Endothelial cell of umbilical vein (primary cell): Measurements from ENCODE around the gene METTL21A. TPM values are rescaled to one million over a fixed set of nuclear protein-coding genes. Genes with fewer than 3 reads are reported as not detected.

Experiments
- BruUV-seq: library from RNA; stranded (reverse); fragments of 400-500 nt; replicated peaks from 2 replicates; lab custom pipeline; 2021; lab: Mats Ljungman, UMichigan
- CTCF ChIA-PET: fragments of 300-600, 350-600 bp; sonication (Branson Sonifier 250); formaldehyde crosslinking; loops from one replicate; lab custom pipeline; 2021; ENCODE audit warnings: antibody characterized with exemption, inconsistent platforms; lab: Charles Lee
- POLR2A ChIA-PET: fragments of 300-600, 350-600 bp; sonication (Branson Sonifier 250); formaldehyde crosslinking; loops from one replicate; lab custom pipeline; 2021; ENCODE audit warnings: antibody characterized with exemption, inconsistent platforms; lab: Charles Lee
- DNase-seq: peaks from one replicate; pipeline ENCODE4 v3.0.0-alpha.2; 2011; ENCODE audit warnings: low read depth, low spot score
- FAIRE-seq: peaks from 2 replicates; lab custom pipeline; 2011; peaks lifted over from hg19 to GRCh38; lab: Jason Lieb, UNC
- H2AFZ ChIP-seq: 2 replicates; pipeline ENCODE4 v1.6.0; 2012; ENCODE audit warnings: low read depth, low read length, control low read depth, inconsistent platforms
- H3K27ac ChIP-seq: 2 replicates; pipeline ENCODE4 v1.5.1; 2011; ENCODE audit warnings: low read depth, mild to moderate bottlenecking, control low read depth, low read length, moderate library complexity; ENCODE audit not compliant: insufficient read depth
- H3K27me3 ChIP-seq, 2 experiments: 2 replicates each; pipeline versions ENCODE4 v1.6.0 to v1.6.1; 2011; ENCODE audit warnings: low read length in 2 of 2, mixed read lengths in 1 of 2; ENCODE audit not compliant: control insufficient read depth in 2 of 2, insufficient read depth in 2 of 2
- H3K36me3 ChIP-seq, 2 experiments: 2 replicates in 1 of 2; 3 replicates in 1 of 2; pipeline ENCODE4 v1.5.1; 2011; ENCODE audit warnings: low read length in 2 of 2, mild to moderate bottlenecking in 1 of 2, moderate library complexity in 1 of 2; ENCODE audit not compliant: control insufficient read depth in 2 of 2, insufficient read depth in 2 of 2; ENCODE audit errors: extremely low read depth in 1 of 2
- H3K4me1 ChIP-seq: 3 replicates; pipeline ENCODE4 v1.5.1; 2011; ENCODE audit warnings: mild to moderate bottlenecking, low read length; ENCODE audit not compliant: control insufficient read depth, insufficient read depth; ENCODE audit errors: extremely low read depth
- H3K4me2 ChIP-seq: 2 replicates; pipeline ENCODE4 v1.6.1; 2011; ENCODE audit warnings: low read length, control low read depth, mixed read lengths; ENCODE audit not compliant: insufficient read depth
- H3K4me3 ChIP-seq, 3 experiments: fragments of 200-600 bp in 1 of 3; sonication (generic), shearing (Covaris generic) in 1 of 3; replicated peaks in 1 of 3; 2 replicates each; pipeline ENCODE4 v1.5.1; 2011 to 2016; ENCODE audit warnings: control low read depth in 3 of 3, low read length in 3 of 3, mild to moderate bottlenecking in 2 of 3, inconsistent platforms in 1 of 3, low read depth in 1 of 3, moderate library complexity in 1 of 3; ENCODE audit not compliant: insufficient read depth in 1 of 3
- H3K79me2 ChIP-seq: 2 replicates; pipeline ENCODE4 v1.6.0; 2012; ENCODE audit warnings: low read length, inconsistent platforms; ENCODE audit not compliant: control insufficient read depth, insufficient read depth
- H3K9ac ChIP-seq: replicated peaks from 2 replicates; pipeline ENCODE3; 2011; ENCODE audit warnings: low read length, control low read depth; ENCODE audit not compliant: insufficient read depth; ENCODE audit errors: extremely low read depth
- H3K9me1 ChIP-seq: replicated peaks from 3 replicates; pipeline ENCODE4 v1.6.0; 2011; ENCODE audit warnings: mild to moderate bottlenecking, low read length; ENCODE audit not compliant: control insufficient read depth, insufficient read depth; ENCODE audit errors: extremely low read depth
- H3K9me3 ChIP-seq: replicated peaks from 2 replicates; pipeline ENCODE4 v1.5.1; 2012; ENCODE audit warnings: low read length, inconsistent platforms; ENCODE audit not compliant: control insufficient read depth, insufficient read depth
- H4K20me1 ChIP-seq: replicated peaks from 2 replicates; pipeline ENCODE3; 2011; ENCODE audit warnings: mild to moderate bottlenecking, low read length; ENCODE audit not compliant: control insufficient read depth, insufficient read depth; ENCODE audit errors: extremely low read depth
- EZH2 ChIP-seq: IDR thresholded peaks from 2 replicates; pipeline ENCODE4 v1.6.1; 2012; ENCODE audit warnings: borderline replicate concordance, low read depth, mild to moderate bottlenecking, moderate library complexity, low read length, inconsistent platforms; ENCODE audit not compliant: severe bottlenecking
- FOS ChIP-seq: IDR thresholded peaks from 2 replicates; pipeline ENCODE4 v1.6.1; 2011; ENCODE audit warnings: mild to moderate bottlenecking, low read length, moderate library complexity, borderline replicate concordance; ENCODE audit not compliant: insufficient read depth
- GATA2 ChIP-seq: IDR thresholded peaks from 2 replicates; pipeline ENCODE4 v1.7.0; 2011; ENCODE audit warnings: low read depth, mild to moderate bottlenecking, moderate library complexity, mixed read lengths, low read length; ENCODE audit not compliant: insufficient read length, insufficient read depth
- JUN ChIP-seq: IDR thresholded peaks from 2 replicates; pipeline ENCODE4 v1.6.1; 2011; ENCODE audit warnings: borderline replicate concordance, low read depth; ENCODE audit not compliant: insufficient read length, insufficient read depth
- MAX ChIP-seq: IDR thresholded peaks from 2 replicates; pipeline ENCODE4 v1.6.1; 2011; ENCODE audit not compliant: insufficient read depth, insufficient read length
- MYC ChIP-seq: IDR thresholded peaks from one replicate; pipeline ENCODE4 v1.6.1; 2011; ENCODE audit warnings: mild to moderate bottlenecking, low read depth, low read length
- POLR2A ChIP-seq: IDR thresholded peaks from 2 replicates; pipeline ENCODE4 v1.6.1; 2012; ENCODE audit warnings: low read depth, mild to moderate bottlenecking, control low read depth, low read length
- POLR2AphosphoS5 ChIP-seq: IDR thresholded peaks from 2 replicates; pipeline ENCODE4 v1.6.1; 2012; ENCODE audit warnings: low read depth, mild to moderate bottlenecking, control low read depth, low read length, moderate library complexity; ENCODE audit not compliant: insufficient read depth
- dilution Hi-C: fragments of 300-500 bp; cut with MboI; formaldehyde crosslinking; loops from one replicate; pipeline ENCODE4 v1.15.0; 2019; ENCODE audit warnings: low sequenced_read_pairs; ENCODE audit not compliant: extremely low pct_ligation_motif_present
- intact Hi-C: fragments of 100-400 bp; cut with micrococcal nuclease; formaldehyde crosslinking; loops from one replicate; pipeline ENCODE4 v1.10.0; 2022
- polyA plus RNA-seq, 4 experiments: library from polyadenylated mRNA; depleted of rRNA in 3 of 4; stranded (reverse) in 3 of 4; unstranded in 1 of 4; fragments of >200 nt; gene quantifications; 2 replicates each; pipeline versions ENCODE4 v1.2.1 to v1.2.3, GENCODE V29; 2011 to 2012; ENCODE audit warnings: missing spikeins in 1 of 4
- total RNA-seq: library from RNA; stranded (reverse); gene quantifications from 2 replicates; pipeline ENCODE4 v1.2.3, GENCODE V29; 2021
- TF ChIP-seq, protein P1 (sequence below), 2 donors: IDR thresholded peaks; 1 replicate in 1 of 2; 2 replicates in 1 of 2; pipeline ENCODE4 v1.5.1; 2011; ENCODE audit warnings: low read length in 2 of 2, mild to moderate bottlenecking in 2 of 2, moderate library complexity in 2 of 2, control low read depth in 1 of 2, inconsistent platforms in 1 of 2, low read depth in 1 of 2; ENCODE audit not compliant: insufficient read depth in 1 of 2; ENCODE audit errors: extremely low read depth in 1 of 2

METTL21A gene
- total and polyA plus RNA-seq, 2 donors (not counting 3 experiments of a cell fraction or from before 2014, with no cell fraction given): 11.6 to 14.0 TPM

DNA sequence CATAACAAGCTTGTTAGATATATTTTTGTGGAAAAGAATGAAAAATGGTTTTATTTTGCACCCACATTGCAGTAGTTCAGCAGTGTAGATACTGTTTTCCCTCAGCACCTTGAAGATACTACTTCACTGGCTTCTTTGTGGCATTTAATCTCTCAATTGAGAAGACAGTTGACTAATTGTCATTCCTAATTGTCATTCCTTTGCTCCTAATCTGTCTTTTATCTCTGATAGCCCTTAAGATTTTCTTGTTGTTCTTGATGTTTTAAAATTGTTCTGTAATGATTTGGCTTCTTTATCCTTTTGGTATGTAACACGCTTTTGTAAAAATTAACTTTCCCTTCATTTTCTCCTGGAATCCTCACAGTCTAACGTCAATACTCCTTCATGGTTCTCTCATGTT lies 48.2 kb upstream of the METTL21A start:
- Histone ChIP-seq H3K27ac (no peak overlapping the region), H3K79me2 (no peaks in the 10 kb centered on the region), H3K27me3 (no peaks in the 10 kb centered on the region), H3K4me3 (no peak overlapping the region), H3K36me3 (no peaks in the 10 kb centered on the region), H3K9me3 (no peaks in the 10 kb centered on the region), H3K9ac (no peak overlapping the region), H3K4me1 (peaks cover 17% of the 10 kb centered on the region), H3K4me2 (no peak overlapping the region), H4K20me1 (no peaks in the 10 kb centered on the region), H2AFZ (no peak overlapping the region), H3K9me1 (no peaks in the 10 kb centered on the region)
- intact Hi-C loops: no loop called here
- TF ChIP-seq POLR2A (no peak), JUN (no peak), GATA2 (no peak), FOS (no peak), POLR2AphosphoS5 (no peak), MYC (no peak), MAX (no peak), EZH2 (no peak)
- TF ChIP-seq, protein P1, sequence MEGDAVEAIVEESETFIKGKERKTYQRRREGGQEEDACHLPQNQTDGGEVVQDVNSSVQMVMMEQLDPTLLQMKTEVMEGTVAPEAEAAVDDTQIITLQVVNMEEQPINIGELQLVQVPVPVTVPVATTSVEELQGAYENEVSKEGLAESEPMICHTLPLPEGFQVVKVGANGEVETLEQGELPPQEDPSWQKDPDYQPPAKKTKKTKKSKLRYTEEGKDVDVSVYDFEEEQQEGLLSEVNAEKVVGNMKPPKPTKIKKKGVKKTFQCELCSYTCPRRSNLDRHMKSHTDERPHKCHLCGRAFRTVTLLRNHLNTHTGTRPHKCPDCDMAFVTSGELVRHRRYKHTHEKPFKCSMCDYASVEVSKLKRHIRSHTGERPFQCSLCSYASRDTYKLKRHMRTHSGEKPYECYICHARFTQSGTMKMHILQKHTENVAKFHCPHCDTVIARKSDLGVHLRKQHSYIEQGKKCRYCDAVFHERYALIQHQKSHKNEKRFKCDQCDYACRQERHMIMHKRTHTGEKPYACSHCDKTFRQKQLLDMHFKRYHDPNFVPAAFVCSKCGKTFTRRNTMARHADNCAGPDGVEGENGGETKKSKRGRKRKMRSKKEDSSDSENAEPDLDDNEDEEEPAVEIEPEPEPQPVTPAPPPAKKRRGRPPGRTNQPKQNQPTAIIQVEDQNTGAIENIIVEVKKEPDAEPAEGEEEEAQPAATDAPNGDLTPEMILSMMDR (IDR thresholded peaks at IDR 0.05; ENCODE audit: extremely low read depth in 1 of 2, insufficient read depth in 1 of 2, low read depth in 1 of 2, low read length in 2 of 2): no peak
- ChIA-PET CTCF (no interaction called here), POLR2A (no interaction called here)
- dilution Hi-C loops: no loop called here
- no TSS peak for BruUV-seq
- DNase-seq (no peak), FAIRE-seq (no peak)
